ENCODE data around the gene GNG12.

Gene GNG12

DNA sequence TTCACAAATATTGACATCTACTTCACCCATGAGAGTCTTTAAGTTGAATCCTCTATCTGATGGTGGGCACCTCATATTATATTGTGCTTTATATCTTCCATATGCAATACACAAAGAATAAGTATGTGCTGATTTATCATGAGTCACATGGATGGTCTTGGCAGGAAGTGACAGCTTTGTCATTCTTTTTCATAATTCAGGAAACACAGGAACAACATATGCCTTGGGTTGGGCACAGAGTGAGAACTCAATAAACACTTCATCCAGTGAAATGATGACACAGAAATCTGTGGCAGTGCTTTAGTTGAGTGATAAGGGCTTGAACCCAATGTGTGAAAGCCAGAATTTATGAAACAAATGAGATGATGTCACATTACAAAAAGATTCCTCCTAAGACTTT lies 107.0 kb downstream of the GNG12 start:
- DNase-seq, result no peak

DNA sequence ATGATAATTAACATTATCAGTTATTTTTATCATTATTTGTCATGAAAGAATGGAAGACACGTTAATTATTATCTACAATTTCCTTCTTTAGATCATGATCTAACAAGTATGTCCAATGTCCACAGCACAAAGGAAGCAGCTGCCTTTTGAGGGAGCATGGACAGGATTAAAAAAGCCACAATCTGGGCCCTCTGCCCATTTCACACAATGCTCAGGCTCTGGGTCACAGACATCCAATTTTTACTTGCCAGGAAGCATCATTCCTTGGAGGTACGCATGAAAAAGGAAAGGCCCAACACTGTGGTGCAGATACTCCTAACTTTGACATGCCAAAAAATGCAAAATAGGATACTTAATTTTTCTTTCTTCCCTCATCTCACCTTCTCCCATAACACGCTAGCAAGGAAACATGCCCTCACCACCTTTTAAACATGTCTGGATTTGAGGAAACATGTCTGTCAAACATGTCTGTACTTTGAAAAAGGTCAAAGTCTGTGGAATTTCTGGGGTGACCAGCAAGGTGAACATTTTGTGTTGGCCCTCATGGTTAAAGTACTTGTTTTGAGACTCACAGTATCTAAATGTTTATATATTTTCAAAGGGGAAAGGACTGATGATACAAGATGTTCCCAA lies 108.2 kb downstream of the GNG12 start:
- peak; percentile 27 for DNase-seq

DNA sequence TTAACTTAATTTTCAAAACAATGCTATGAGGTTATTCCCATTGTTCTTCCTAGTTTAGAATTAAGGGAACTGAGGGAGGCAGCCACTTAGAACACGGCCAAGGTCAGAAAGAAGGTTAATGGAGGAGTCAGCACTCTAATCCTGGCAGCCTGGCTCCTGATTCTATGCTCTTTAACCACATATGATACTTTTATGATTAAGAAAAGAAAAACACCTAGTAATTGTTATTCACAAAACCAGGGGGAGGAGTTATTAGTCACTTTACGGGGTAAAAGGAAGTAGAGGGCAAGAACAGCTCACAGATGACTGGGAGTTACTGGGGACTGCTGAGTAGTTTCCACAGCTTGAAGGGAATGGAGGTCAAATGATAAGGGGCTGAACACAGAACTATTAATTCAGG lies 109.6 kb downstream of the GNG12 start:
- no peak for DNase-seq

DNA sequence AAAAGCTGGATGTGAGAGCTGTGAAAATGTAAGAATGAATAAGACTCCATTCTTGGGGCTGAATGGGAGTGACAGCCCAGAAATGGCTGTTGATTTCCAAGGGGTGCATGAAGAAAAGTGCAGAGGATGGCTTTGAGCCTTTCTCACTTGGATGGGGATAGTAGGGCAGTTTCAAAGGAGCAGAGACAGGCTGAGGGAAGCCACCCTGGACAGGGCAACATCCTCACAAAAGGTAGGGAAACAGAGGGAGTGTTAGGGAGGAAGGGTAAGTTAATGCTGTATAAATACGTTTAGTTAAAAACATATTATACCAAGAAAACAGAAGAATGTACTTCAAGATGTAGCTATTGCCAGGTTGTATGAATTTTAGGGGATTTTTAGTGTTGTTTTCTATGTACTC lies 110.1 kb downstream of the GNG12 start:
- DNase-seq, result no peak

DNA sequence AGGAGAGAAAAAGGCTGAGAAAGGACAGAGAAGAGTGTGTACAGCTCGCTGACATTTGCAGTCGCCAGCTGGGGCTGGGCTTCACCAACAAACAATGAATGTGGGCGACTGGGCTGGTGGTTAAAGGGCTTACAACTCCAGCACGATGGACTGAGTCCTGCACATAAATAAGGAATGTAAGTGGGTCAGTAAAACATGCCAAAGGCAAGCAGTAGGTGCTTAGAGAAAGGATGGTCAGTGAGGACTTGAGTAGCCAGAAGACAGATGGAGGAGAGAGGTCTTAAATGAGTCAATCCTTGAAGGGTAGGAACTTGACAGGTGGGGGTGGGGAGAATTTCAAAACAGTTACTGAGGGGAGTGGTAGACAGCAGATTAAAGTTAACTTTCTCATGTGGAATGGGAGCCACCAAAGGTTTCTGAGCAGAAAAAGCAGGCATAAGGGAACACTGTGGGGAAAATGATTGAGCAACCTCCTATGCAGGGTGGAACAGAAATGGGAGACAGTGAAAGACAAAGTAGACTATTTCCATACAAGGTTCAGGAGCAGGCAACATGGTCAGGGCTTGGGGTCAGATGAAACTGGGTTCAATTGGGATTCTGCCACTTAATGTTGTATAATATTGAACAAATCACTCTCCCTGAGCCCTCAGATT lies 110.8 kb downstream of the GNG12 start:
- no peak for DNase-seq

DNA sequence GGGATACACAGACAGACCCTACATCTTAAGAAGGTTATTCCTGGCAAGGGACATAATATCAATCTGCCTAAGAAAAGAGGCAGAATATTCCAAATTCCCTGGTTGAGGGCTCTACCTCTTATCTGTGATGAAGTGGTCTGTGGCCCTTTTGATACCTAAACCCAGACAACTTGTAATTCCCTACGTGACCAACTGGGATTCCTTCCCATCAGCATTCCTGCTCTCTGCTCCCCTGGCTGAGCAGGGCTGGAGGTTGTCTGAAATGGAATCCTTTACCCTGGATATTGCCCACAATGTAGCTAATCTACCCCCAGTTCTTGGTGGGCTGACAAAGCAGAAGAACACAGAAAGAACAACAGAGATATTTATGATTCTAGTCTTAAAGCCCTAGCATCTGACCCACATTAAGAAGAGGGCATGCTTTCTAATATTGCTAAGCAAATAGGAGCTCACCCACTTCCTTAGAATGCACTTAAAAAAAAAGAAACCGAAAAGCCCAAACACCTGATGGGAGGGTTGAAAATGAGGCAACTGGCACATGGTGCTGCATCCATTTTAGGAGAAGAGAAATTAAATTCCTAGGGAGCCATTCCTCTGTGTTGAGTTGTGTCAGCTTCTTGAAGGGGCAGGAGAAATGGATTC lies 111.5 kb downstream of the GNG12 start:
- no peak for DNase-seq

DNA sequence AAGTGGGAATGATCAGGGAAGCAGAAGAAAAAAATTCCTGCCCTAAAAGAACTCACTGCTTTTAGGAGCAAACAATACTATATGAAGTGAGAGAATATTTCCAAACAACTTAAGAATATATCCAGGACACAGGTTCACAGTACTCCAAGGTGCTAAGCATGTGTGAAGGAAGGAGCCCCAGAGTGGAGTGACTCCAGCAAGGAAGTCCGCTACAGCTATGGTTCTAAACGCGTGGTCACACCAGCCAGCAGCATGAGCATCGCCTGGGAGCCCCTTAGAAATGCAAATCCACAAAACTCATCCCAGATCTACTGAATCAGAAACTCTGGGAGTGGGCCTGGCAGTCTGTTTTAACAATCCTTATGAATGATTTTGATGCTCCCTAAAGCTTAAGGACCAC lies 112.2 kb downstream of the GNG12 start:
- no peak for DNase-seq

DNA sequence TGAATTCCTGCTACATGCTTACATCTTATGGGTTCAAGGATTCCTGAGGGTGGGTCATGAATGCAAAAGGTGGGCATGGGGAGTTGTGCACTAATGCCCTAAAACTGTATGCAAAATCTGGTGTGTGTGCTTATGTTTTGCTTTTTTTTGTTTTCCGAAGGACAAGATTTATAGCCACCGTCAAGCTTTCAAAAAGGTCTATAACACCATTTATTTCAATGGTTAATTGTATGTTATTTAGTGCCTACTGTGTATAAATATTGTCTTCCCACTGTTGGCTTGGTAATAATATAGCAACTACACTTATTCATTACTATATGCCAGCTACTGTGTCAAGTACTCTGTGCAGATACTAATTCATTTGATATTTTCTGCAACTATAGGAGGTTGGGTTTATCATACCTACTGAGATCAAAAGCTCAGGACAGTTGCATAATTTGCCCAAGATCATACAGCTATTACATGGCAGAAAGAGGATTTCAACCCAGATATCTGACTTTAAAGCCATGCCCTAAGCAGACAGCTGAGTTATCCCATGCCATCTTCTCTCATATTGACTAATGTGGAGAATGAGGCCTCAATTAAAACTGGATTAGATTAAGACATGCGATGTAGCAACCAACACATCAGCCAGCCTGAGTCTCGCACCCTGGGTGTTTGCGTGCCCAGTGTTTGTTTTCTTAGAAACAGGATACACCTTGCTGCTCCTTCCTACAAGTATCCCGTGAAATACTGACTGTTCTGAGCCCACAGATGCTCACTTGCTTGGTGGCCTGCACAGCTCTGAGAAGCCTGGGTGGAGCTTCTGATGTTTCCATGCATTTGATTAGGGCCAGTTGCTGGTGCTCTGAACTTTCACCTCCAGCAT lies 113.7 kb downstream of the GNG12 start:
- no peak for DNase-seq

DNA sequence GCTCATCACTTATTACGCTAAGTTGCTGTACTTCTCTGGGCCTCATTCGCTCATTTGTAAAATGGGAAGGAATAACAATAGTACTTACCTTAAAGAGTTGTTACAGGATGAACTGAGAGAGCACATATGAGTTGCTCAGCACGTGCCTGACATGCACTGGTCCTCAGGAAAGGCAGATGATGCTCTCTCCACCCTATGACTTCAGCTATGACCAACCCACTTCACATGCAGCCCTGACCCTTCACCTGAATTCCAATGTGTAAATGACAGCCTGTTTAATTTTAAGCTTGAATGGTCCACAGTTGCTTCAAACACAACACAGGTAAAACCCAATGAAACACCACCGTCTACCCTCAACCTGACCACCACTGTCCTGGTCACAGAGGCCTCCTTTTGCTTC lies 115.4 kb downstream of the GNG12 start:
- DNase-seq, result no peak

DNA sequence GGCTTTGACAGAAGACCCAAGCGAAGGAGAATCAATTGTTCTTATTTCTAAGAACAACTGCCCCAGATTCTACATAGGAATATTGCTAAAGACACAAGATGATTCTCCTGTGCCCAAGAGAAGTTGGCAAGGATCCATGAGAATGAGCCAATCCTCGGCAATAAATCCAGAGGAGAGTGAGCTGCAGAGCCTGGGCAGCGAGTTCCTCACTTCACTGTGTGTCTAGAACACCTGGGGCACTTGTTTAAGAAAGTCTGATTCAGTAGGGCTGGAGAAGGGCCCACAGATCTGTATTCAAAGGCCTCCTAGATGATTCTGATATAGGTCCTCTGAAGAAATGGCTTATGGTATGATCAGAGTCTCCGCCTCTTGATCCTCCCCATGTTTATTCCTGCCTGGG lies 116.5 kb downstream of the GNG12 start:
- peak; percentile 49 for DNase-seq

DNA sequence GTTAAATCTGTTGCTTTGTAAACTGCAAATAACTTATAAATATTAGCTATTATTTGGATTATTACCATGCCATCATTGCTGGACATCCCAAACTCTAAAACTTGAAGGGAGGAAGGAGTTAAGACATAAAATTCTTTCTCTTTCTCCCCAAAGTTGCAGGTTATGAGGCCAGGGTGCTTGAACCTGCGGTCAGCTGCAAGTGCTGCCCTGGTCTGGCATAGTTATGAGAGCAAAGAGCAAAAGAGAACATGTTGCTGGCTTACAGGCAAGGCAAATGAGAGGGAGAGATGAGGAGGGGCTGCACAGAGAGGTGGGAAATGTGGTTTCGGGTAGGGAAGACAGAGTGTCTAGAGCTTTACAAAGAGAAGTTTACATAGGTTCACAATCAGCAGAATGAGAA lies 117.4 kb downstream of the GNG12 start:
- DNase-seq, result no peak

DNA sequence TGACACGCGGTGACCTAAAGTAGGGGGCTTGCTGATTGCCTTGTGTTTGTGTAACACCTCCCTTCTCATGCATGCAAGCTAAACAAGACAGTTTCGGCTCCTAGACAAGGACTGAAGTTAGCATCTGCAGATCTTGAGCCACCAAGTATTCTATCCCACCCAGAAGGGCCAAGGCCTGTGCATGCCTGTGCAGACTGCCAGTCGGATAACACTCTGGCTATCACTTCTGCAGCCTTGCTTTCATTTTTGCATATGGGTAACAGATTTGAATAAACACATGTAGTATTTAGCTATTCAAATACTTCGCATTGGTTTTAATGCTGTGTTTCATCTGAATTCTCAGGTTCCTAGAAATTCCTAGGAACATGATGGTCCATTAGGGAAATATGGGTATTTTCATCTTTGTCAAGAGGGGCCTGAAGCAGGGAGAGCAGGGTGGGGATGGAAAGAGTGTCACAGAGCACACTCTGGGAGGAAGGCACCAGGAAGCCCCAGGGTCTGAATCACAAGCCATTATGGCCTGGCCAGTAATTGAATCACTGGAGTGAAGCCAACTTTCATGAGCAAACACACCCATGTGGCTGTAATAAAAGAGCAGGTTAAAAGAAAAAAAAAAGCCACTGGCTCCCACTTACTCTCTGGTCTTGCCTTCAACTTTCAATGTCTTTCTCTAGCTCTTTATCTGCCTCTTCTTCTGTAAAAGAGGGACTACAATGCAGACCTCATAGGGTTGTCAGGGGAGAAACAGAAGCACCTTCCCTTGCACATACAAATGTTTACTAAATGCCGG lies 120.0 kb downstream of the GNG12 start:
- DNase-seq, result peak; percentile 88

DNA sequence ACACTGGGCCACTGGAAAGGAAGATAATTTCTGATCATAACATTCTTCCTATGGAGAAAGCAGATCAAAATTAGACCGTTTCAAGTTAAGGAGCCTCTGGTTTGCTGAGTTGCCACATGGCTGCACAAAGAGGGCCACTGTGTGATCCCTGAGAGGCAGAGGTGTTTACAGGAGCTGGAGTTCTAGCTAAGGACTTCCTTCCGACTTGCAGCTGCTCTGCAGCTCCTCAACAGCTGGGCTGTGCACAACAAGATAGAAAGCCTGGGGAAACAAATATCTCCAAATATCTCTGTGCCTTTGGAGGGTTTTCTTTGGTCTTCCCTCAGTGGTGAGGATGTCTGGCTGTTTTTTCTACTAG lies 121.4 kb downstream of the GNG12 start:
- DNase-seq, result peak; percentile 70

DNA sequence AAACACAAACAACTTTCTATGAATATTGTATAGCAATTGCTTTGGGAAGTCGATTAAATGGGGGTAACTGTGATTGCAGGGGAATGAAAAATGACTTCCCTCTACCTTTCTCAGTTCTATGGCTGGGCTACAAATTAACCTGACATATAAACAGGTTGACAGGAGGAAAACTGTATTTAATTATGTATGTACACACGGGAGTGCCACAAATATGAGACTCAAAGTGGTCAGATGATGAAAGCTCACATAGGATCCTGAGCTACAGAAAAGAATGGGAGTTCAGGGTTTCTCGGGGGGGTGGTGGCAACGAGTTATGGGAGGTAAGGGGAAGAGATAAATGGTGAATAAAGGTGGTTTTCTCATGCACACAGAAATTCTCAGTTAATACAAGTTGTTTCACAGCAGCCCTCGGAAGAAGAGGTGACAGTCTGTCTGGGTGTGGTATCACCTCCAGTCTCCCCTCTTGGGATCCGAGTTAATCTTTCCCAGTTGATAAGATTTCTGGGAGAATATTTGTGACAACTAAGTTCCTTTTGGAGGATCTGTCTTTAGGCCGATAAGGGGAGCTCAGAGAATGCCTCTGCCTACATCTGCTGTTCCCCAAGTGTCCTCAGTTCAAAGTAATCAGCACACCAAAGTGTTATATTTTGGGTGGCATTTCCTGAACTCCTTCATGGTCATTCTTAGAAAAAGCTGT lies 122.0 kb downstream of the GNG12 start:
- DNase-seq, result no peak

DNA sequence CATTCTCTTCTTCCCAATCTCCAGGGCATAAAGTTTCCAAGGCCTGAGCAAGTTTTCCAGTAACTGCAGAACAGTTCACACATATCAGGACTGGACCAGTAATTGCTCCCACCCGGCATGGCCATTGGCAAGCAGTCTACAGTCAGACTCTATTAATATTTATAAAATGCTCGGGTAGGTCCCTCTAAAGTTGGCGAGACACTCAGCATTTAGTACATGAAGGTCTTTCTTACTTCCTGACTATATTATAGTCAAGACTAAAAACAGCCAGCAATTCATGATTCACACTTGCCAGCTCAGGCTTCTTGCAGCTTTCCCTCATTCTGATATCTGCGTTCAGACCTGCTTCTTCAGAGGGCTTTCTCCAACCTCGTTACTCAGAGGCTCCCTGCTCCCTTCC lies 122.8 kb downstream of the GNG12 start:
- DNase-seq, result no peak

DNA sequence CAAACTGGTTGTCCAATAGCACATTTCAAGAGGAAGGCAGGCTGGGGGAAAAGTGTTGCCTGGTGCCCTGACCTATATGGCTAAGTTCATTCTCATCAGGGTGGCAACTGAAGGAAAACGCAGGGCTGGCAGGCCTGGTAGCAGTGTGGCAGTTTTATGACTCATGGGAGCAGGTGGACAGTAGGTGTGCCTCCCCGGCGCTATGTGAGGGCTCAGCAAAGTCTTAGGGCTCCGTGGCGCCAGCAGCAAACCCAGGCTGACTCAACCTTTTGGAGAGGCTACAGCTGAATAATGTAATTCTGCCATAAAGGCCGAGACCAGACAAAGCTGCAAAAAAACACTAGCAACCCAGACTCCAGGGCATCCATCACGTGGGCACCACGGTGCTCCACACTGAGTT lies 124.7 kb downstream of the GNG12 start:
- DNase-seq, result no peak

DNA sequence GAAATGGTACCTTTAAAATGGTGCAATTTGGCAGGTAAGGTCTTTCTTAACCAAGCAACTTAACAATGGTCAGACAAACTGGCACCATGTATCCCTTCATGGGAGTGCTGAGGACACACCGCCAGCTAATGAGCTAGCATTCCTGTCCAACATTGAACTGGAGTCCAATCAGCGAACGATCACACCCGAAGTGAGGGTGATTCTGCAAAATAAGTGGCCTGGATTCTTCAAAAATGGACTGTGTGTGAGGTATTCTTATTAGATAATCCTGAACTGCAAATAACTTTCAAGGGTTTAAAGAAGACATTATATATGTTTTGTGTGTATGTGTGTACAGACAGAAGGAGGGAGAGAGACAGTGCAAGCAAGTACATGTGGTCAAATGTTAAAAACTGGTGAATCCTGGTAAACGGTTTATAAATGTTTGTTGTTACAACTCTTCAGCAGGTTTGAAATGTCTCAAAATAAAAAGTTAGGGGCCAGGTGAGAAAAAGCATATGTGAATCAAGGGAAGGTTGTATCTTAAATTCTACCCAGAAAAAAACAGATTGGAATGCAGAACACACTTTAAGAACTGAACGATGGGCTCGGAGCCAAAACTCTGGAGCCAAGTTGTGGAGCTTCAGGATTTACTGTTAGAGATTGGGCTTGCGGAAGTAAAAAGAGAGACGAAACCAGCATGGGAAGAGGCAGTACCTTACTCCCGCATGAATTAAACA lies 127.4 kb downstream of the GNG12 start:
- DNase-seq, result no peak

DNA sequence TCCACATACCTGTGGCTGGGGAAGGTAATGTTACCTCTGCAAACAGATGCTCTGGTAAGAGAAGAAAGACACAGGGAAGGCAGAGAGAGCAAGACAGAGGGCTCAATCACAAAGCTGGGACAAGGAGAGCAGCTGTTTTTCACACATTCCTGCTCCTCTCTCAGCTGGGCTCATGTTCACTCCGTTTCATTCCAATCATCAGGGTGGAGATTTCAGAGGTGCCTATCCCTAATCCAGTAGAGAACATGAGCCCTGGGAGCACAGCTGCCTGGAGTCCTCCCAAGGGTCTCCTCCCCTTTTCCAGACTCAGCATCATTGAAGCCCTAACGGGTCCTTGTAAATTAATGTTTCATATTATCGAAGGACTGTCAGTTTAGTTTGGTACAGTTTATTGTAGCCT lies 128.9 kb downstream of the GNG12 start:
- no peak for DNase-seq

DNA sequence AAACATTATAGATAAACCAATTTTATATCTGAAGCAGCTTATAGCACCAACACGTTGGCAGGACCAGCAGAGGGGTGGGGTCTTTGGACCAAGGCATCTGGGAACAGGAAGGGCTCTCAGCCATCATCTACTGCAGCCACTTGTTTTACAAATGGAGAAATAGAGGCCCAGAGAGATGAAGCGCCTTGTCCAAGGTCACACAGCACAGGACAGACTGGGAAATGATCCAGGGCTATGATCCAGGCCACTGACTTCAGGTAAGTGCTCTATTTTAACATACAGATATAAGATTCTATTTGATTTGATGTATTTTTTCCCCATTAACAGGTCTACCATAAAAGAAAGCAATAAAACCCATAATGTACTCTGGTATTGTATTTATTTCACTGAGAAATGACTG lies 131.4 kb downstream of the GNG12 start:
- DNase-seq, result no peak

DNA sequence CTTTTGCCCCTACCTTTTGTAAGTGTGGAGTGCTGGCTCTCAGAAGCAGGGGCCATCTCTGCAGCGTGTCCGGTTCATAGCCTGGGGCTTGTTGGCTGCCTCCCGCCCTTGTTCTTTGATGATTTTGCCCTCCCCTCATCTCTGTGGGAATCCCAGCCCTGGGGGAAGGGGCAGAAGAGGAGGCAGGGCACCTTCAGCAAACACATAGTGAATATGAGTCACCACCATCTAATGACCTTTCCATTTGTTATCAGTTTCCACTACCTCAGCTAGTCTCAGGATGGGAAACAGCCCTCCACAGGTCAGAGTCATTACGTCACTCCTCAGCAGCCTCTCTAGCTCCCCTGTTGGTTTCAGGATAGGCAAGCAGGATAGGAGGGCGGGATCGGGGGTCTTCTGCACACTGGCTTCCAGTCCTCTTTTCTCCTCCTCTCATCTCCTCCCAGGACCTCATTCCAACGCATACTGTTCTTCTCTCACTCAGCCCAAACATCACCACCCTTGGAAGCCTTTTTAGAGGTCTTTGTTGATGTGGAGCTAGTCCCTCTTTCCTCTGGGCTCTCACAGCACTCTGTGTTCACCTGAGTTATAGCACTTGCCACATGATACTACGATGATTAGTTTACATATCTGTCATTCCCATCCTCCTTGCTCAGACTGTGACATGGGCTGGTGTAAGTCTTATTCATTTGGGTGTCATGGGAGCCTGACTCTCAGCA lies 132.4 kb downstream of the GNG12 start:
- no peak for DNase-seq

DNA sequence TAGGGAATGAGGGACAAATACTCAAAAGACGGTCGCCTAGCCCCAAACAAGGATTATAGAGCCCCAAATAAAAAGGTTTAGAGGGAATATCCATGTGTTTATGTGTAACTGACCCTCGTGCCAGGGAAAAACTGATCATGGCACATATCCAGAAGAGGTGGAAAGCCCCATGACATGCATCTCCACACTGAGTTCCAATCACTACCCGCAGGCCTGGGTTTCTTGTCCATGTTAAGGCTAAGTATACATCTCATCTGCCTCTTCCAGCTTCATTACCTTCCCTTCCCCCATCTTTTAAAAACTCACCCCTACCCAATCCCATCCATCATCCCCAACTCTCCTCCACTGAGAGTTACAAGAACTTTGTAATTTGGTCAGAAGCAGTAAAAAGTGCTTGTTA lies 133.0 kb downstream of the GNG12 start:
- DNase-seq, result no peak

Data from DMS79 treated with DMSO at 0.1 percent for 48 hours (cell line).